HCT116 (cell line): ENCODE results near the gene HS6ST3. TPM values are rescaled to one million over a fixed set of nuclear protein-coding genes. Genes with fewer than 3 reads are reported as not detected.

Experiments used
- ATAC-seq: fragments of 200-7000 bp; cut with Tn5 transposase; 2 replicates; pipeline ENCODE4 v1.9.1; 2020; ENCODE audit warnings: mild to moderate bottlenecking, moderate library complexity
- BruUV-seq: library from RNA; stranded (reverse); fragments of 400-500 nt; replicated peaks from 2 replicates; lab custom pipeline; 2021; lab: Mats Ljungman, UMichigan
- CTCF ChIA-PET: fragments of 300-600 bp; sonication (Branson Sonifier 250); formaldehyde crosslinking; loops from one replicate; lab custom pipeline; 2021; ENCODE audit warnings: antibody characterized with exemption; lab: Charles Lee
- POLR2A ChIA-PET: fragments of 300-600, 350-600 bp; sonication (Branson Sonifier 250); formaldehyde crosslinking; loops from one replicate; lab custom pipeline; 2021; ENCODE audit warnings: antibody characterized with exemption; lab: Charles Lee
- RAD21 ChIA-PET, 2 experiments: fragments of 300-600 bp; sonication (Branson Sonifier 250); formaldehyde crosslinking; loops; one replicate each; lab custom pipeline; 2023; ENCODE audit warnings: low total read pairs in 2 of 2; ENCODE audit not compliant: uncharacterized antibody in 2 of 2, unreplicated experiment in 2 of 2, low non-redundant PET in 1 of 2; lab: Charles Lee
- DNase-seq: peaks from one replicate; pipeline ENCODE4 v3.0.0-alpha.2; 2010; ENCODE audit warnings: low read depth, low spot score
- H2AFZ ChIP-seq: fragments of 200-600 bp; shearing (Covaris generic), sonication (generic); 2 replicates; pipeline ENCODE4 v1.6.1; 2017; ENCODE audit warnings: low read depth, mixed run types, mixed read lengths, antibody characterized with exemption, low read length; ENCODE audit not compliant: poor library complexity, severe bottlenecking
- H3K27ac ChIP-seq: 2 replicates; pipeline ENCODE4 v1.5.1; 2012; ENCODE audit warnings: low read depth, low read length
- H3K27me3 ChIP-seq: fragments of 200-600 bp; sonication (generic); 2 replicates; pipeline ENCODE4 v1.6.1; 2016; ENCODE audit warnings: mixed run types, low read length, mixed read lengths; ENCODE audit not compliant: insufficient read depth
- H3K36me3 ChIP-seq, 2 experiments: fragments of 200-500 bp in 1 of 2; fragments of 200-600 bp in 1 of 2; sonication (Bioruptor generic) in 1 of 2; sonication (generic) in 1 of 2; 2 replicates each; pipeline versions ENCODE4 v1.5.1 to v1.6.1; 2014 to 2016; ENCODE audit warnings: low read length in 2 of 2, inconsistent platforms in 1 of 2, mixed read lengths in 1 of 2, mixed run types in 1 of 2; ENCODE audit not compliant: insufficient read depth in 2 of 2, control insufficient read depth in 1 of 2
- H3K4me1 ChIP-seq, 2 experiments: fragments of 200-600 bp in 1 of 2; sonication (generic) in 1 of 2; 2 replicates each; pipeline versions ENCODE4 v1.5.1 to v1.6.1; 2012 to 2017; ENCODE audit warnings: low read length in 2 of 2, inconsistent platforms in 1 of 2, mild to moderate bottlenecking in 1 of 2, mixed read lengths in 1 of 2, mixed run types in 1 of 2, moderate library complexity in 1 of 2; ENCODE audit not compliant: insufficient read depth in 2 of 2, control insufficient read depth in 1 of 2
- H3K4me2 ChIP-seq: fragments of 200-600 bp; sonication (generic); 2 replicates; pipeline ENCODE4 v1.6.1; 2017; ENCODE audit warnings: mixed run types, low read length, mixed read lengths
- H3K4me3 ChIP-seq, 2 experiments: fragments of 200-600 bp in 1 of 2; sonication (generic) in 1 of 2; replicated peaks in 1 of 2; 2 replicates each; pipeline ENCODE4 v1.5.1; 2011 to 2016; ENCODE audit warnings: low read length in 2 of 2, control low read depth in 1 of 2, low read depth in 1 of 2, mild to moderate bottlenecking in 1 of 2, mixed read lengths in 1 of 2, mixed run types in 1 of 2
- H3K79me2 ChIP-seq: fragments of 200-600 bp; sonication (generic); 2 replicates; pipeline ENCODE4 v1.6.1; 2017; ENCODE audit warnings: mild to moderate bottlenecking, mixed run types, low read length, moderate library complexity, mixed read lengths; ENCODE audit not compliant: insufficient read depth
- H3K9ac ChIP-seq: fragments of 200-600 bp; sonication (generic); 2 replicates; pipeline ENCODE4 v1.6.1; 2016; ENCODE audit warnings: low read length, mixed read lengths
- H3K9me2 ChIP-seq: fragments of 200-600 bp; sonication (generic), shearing (Covaris generic); 2 replicates; pipeline ENCODE4 v1.6.1; 2017; ENCODE audit warnings: mixed run types, mild to moderate bottlenecking, moderate library complexity; ENCODE audit not compliant: insufficient read depth
- H3K9me3 ChIP-seq, 2 experiments: fragments of 200-500 bp in 1 of 2; fragments of 200-600 bp in 1 of 2; sonication (Bioruptor generic) in 1 of 2; sonication (generic) in 1 of 2; 2 replicates each; pipeline ENCODE4 v1.6.1; 2014 to 2017; ENCODE audit warnings: low read length in 2 of 2, mixed read lengths in 2 of 2, inconsistent platforms in 1 of 2, low read depth in 1 of 2, mild to moderate bottlenecking in 1 of 2, mixed run types in 1 of 2, moderate library complexity in 1 of 2; ENCODE audit not compliant: control insufficient read depth in 1 of 2, insufficient read depth in 1 of 2
- H4K20me1 ChIP-seq: fragments of 200-600 bp; sonication (generic), shearing (Covaris generic); 2 replicates; pipeline ENCODE4 v1.6.1; 2017; ENCODE audit warnings: mixed run types, mild to moderate bottlenecking, moderate library complexity; ENCODE audit not compliant: insufficient read depth
- EZH2 ChIP-seq: fragments of 200-600 bp; sonication (generic); IDR thresholded peaks from 2 replicates; pipeline ENCODE4 v1.6.1; 2017; ENCODE audit warnings: antibody characterized with exemption, mixed run types
- EZH2phosphoT487 ChIP-seq: fragments of 200-600 bp; IDR thresholded peaks from 2 replicates; pipeline ENCODE4 v1.6.1; 2018; ENCODE audit warnings: antibody characterized with exemption, borderline replicate concordance
- FOSL1 ChIP-seq: IDR thresholded peaks from 2 replicates; pipeline ENCODE4 v1.6.1; 2012; ENCODE audit warnings: low read depth
- POLR2A ChIP-seq: IDR thresholded peaks from 2 replicates; pipeline ENCODE4 v1.7.0; 2011; ENCODE audit warnings: borderline replicate concordance; ENCODE audit not compliant: insufficient read depth, insufficient read length; ENCODE audit errors: extremely low read depth
- POLR2AphosphoS5 ChIP-seq: IDR thresholded peaks from 2 replicates; pipeline ENCODE4 v1.6.1; 2011; ENCODE audit warnings: mild to moderate bottlenecking, low read depth, low read length, moderate library complexity
- RAD21 ChIP-seq: IDR thresholded peaks from 2 replicates; pipeline ENCODE4 v1.6.1; 2012; ENCODE audit warnings: low read depth, mild to moderate bottlenecking
- SP1 ChIP-seq: IDR thresholded peaks from 2 replicates; pipeline ENCODE4 v1.6.1; 2012; ENCODE audit warnings: low read depth
- TCF7L2 ChIP-seq: IDR thresholded peaks from 2 replicates; pipeline ENCODE4 v1.7.0; 2011; ENCODE audit warnings: borderline replicate concordance, inconsistent platforms; ENCODE audit not compliant: insufficient read depth, insufficient read length; ENCODE audit errors: extremely low read depth
- YY1 ChIP-seq: IDR thresholded peaks from 2 replicates; pipeline ENCODE4 v1.6.1; 2011; ENCODE audit warnings: low read length, low read depth, moderate library complexity, mild to moderate bottlenecking; ENCODE audit not compliant: insufficient replicate concordance; ENCODE audit errors: extremely low read depth
- ZNF274 ChIP-seq: fragments of 200-500 bp; sonication (Bioruptor generic); IDR thresholded peaks from 2 replicates; pipeline ENCODE4 v1.6.1; 2014; ENCODE audit warnings: mild to moderate bottlenecking, low read depth, low read length, inconsistent platforms
- intact Hi-C: fragments of 100-400 bp; cut with micrococcal nuclease; formaldehyde crosslinking; loops from 2 replicates; pipeline ENCODE4 v1.10.0; 2022
- total RNA-seq: library from RNA; stranded (reverse); gene quantifications from one replicate; pipeline ENCODE4 v1.2.1, GENCODE V29; 2021; ENCODE audit not compliant: unreplicated experiment
- TF ChIP-seq, protein P1 (sequence below): IDR thresholded peaks from 2 replicates; pipeline ENCODE4 v1.6.1; 2011; ENCODE audit warnings: mild to moderate bottlenecking, low read length, moderate library complexity; ENCODE audit not compliant: insufficient replicate concordance; ENCODE audit errors: extremely low read depth
- TF ChIP-seq, protein P2 (sequence below): IDR thresholded peaks from 2 replicates; pipeline ENCODE4 v1.6.1; 2012; ENCODE audit warnings: low read depth
- TF ChIP-seq, protein P3 (sequence below): IDR thresholded peaks from 2 replicates; pipeline ENCODE4 v1.6.1; 2012
- TF ChIP-seq, protein P4 (sequence below): IDR thresholded peaks from 2 replicates; pipeline ENCODE4 v1.6.1; 2012

HS6ST3 gene
- total RNA-seq, 1 experiment from 2014 or later, result 0.10 TPM

DNA sequence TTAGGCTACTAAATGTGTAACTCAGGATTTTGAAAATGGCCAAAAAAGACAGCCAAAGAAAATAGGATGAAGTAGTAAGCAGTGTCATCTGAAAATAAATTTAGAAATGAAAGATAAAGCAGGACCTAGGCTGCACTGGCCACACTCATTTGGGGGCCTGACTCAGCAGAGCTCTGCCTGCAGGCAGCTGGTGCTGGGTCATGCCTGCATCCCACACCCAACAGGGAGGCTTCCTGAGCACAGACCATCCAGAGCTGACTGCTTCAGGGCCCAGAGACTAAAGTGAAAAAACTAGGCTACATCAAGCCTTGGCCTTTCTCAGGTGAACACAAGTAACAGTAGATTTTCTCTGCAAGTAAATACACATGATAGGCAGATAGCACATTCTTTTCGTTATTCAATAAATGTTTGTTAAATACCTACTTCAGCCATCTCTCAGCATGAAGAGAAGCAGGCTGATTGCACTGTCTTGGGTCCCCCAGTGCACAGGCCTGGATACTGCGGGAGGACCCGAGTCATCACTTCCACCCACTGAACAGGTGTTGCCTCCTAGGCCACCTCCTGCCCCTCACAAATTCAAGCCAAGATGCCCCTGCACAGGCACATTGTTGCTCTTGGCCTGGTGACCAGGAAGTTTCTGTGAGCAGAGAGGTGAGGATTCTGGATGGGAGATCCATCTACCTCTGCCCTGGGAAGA, 620.4 kb downstream of the HS6ST3 start:
- ChIA-PET POLR2A (no interaction called here), RAD21 (no interaction called here), CTCF (no interaction called here)
- H3K27ac ChIP-seq, result no peak overlapping the region
- H4K20me1 ChIP-seq, result no peaks in the 10 kb centered on the region
- 0 out of 2 replicates have a peak, but pooled peaks cover 3% of the 10 kb centered on the region for H3K27me3 ChIP-seq
- no peak overlapping the region for H3K4me3 ChIP-seq
- TF ChIP-seq, protein P1, sequence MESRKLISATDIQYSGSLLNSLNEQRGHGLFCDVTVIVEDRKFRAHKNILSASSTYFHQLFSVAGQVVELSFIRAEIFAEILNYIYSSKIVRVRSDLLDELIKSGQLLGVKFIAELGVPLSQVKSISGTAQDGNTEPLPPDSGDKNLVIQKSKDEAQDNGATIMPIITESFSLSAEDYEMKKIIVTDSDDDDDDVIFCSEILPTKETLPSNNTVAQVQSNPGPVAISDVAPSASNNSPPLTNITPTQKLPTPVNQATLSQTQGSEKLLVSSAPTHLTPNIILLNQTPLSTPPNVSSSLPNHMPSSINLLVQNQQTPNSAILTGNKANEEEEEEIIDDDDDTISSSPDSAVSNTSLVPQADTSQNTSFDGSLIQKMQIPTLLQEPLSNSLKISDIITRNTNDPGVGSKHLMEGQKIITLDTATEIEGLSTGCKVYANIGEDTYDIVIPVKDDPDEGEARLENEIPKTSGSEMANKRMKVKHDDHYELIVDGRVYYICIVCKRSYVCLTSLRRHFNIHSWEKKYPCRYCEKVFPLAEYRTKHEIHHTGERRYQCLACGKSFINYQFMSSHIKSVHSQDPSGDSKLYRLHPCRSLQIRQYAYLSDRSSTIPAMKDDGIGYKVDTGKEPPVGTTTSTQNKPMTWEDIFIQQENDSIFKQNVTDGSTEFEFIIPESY, result no peak
- TF ChIP-seq TCF7L2, result no peak
- TF ChIP-seq FOSL1, result no peak
- TF ChIP-seq EZH2phosphoT487, result no peak
- TF ChIP-seq ZNF274, result no peak
- TF ChIP-seq POLR2A, result no peak
- no peak for TF ChIP-seq SP1
- no peak for TF ChIP-seq RAD21
- no peak for TF ChIP-seq POLR2AphosphoS5
- TF ChIP-seq, protein P2, sequence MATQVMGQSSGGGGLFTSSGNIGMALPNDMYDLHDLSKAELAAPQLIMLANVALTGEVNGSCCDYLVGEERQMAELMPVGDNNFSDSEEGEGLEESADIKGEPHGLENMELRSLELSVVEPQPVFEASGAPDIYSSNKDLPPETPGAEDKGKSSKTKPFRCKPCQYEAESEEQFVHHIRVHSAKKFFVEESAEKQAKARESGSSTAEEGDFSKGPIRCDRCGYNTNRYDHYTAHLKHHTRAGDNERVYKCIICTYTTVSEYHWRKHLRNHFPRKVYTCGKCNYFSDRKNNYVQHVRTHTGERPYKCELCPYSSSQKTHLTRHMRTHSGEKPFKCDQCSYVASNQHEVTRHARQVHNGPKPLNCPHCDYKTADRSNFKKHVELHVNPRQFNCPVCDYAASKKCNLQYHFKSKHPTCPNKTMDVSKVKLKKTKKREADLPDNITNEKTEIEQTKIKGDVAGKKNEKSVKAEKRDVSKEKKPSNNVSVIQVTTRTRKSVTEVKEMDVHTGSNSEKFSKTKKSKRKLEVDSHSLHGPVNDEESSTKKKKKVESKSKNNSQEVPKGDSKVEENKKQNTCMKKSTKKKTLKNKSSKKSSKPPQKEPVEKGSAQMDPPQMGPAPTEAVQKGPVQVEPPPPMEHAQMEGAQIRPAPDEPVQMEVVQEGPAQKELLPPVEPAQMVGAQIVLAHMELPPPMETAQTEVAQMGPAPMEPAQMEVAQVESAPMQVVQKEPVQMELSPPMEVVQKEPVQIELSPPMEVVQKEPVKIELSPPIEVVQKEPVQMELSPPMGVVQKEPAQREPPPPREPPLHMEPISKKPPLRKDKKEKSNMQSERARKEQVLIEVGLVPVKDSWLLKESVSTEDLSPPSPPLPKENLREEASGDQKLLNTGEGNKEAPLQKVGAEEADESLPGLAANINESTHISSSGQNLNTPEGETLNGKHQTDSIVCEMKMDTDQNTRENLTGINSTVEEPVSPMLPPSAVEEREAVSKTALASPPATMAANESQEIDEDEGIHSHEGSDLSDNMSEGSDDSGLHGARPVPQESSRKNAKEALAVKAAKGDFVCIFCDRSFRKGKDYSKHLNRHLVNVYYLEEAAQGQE, result no peak
- TF ChIP-seq, protein P3, sequence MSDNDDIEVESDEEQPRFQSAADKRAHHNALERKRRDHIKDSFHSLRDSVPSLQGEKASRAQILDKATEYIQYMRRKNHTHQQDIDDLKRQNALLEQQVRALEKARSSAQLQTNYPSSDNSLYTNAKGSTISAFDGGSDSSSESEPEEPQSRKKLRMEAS, result no peak
- no peak for TF ChIP-seq EZH2
- TF ChIP-seq, protein P4, sequence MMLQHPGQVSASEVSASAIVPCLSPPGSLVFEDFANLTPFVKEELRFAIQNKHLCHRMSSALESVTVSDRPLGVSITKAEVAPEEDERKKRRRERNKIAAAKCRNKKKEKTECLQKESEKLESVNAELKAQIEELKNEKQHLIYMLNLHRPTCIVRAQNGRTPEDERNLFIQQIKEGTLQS, result no peak
- TF ChIP-seq YY1, result no peak
- no peak overlapping the region for H2AFZ ChIP-seq
- H3K4me1 ChIP-seq, result no peaks in the 10 kb centered on the region
- no peak overlapping the region for H3K9ac ChIP-seq
- no peaks in the 10 kb centered on the region for H3K9me2 ChIP-seq
- no peaks in the 10 kb centered on the region for H3K79me2 ChIP-seq
- H3K9me3 ChIP-seq, result no peaks in the 10 kb centered on the region
- intact Hi-C loops, result no loop called here
- H3K36me3 ChIP-seq, result no peaks in the 10 kb centered on the region
- ATAC-seq, result no peak
- BruUV-seq, result no TSS peak
- DNase-seq, result no peak
- no peak overlapping the region for H3K4me2 ChIP-seq
